Measurements from ENCODE around the gene PPIF. TPM values are rescaled to one million over a fixed set of nuclear protein-coding genes. Genes with fewer than 3 reads are reported as not detected.

PPIF gene
- polyA plus RNA-seq, 1 donor (not counting 4 experiments of a cell fraction or from before 2014, with no cell fraction given), result 71.3 TPM

DNA sequence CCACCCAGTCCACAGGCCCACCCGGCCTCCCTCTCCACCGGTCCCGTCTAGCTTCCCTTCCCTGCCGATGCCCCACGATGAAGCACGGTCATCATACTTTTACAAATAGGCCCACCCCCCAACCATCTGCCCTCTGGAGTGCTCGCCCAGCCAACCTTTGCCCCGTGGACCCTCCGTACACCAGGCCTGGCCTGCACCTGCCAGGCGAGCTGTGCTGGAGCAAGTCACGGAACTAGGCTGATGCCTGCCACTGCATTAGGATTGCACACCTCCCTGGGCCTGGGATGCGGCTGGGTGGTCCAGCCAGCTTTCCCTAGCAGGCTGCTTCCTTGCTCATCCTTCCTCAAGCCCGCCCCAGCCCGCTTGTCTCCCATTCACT, 44.7 kb downstream of the PPIF start:
- no peak for FAIRE-seq
- H3K4me1 ChIP-seq (ENCODE audit: control insufficient read depth, extremely low read depth, insufficient read depth, low read length), result no peaks in the 10 kb centered on the region
- no peak for DNase-seq (ENCODE audit: low read depth, low spot score)
- H3K27me3 ChIP-seq (ENCODE audit: control insufficient read depth, extremely low read depth, insufficient read depth, low read length), result no peaks in the 10 kb centered on the region
- TF ChIP-seq, protein P1, sequence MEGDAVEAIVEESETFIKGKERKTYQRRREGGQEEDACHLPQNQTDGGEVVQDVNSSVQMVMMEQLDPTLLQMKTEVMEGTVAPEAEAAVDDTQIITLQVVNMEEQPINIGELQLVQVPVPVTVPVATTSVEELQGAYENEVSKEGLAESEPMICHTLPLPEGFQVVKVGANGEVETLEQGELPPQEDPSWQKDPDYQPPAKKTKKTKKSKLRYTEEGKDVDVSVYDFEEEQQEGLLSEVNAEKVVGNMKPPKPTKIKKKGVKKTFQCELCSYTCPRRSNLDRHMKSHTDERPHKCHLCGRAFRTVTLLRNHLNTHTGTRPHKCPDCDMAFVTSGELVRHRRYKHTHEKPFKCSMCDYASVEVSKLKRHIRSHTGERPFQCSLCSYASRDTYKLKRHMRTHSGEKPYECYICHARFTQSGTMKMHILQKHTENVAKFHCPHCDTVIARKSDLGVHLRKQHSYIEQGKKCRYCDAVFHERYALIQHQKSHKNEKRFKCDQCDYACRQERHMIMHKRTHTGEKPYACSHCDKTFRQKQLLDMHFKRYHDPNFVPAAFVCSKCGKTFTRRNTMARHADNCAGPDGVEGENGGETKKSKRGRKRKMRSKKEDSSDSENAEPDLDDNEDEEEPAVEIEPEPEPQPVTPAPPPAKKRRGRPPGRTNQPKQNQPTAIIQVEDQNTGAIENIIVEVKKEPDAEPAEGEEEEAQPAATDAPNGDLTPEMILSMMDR (optimal IDR thresholded peaks at IDR 0.05 in 1 of 3, IDR thresholded peaks at IDR 0.05 in 1 of 3, conservative IDR thresholded peaks at IDR 0.05 in 1 of 3; ENCODE audit: extremely low read depth in 1 of 3, insufficient read depth in 2 of 3, low read length in 3 of 3), result no peak
- TF ChIP-seq EZH2 (IDR thresholded peaks at IDR 0.05; ENCODE audit: low read length), result no peak
- H3K9ac ChIP-seq (ENCODE audit: control insufficient read depth, extremely low read depth, insufficient read depth, low read length), result no peak overlapping the region
- H3K27ac ChIP-seq (ENCODE audit: control insufficient read depth, insufficient read depth, low read length), result no peak overlapping the region
- no peak overlapping the region for H2AFZ ChIP-seq (ENCODE audit: control insufficient read depth, low read length)
- H3K36me3 ChIP-seq (ENCODE audit: control insufficient read depth in 2 of 2, extremely low read depth in 1 of 2, insufficient read depth in 2 of 2, low read length in 2 of 2), result no peaks in the 10 kb centered on the region
- no peaks in the 10 kb centered on the region for H3K79me2 ChIP-seq (ENCODE audit: control insufficient read depth, insufficient read depth, low read length)
- dilution Hi-C loops (cut with MboI; ENCODE audit: extremely low pct_ligation_motif_present, low sequenced_read_pairs), result no loop called here
- H4K20me1 ChIP-seq (ENCODE audit: control insufficient read depth, extremely low read depth, insufficient read depth, low read length), result no peaks in the 10 kb centered on the region
- H3K4me3 ChIP-seq (ENCODE audit: control insufficient read depth in 2 of 3, extremely low read depth in 1 of 3, insufficient read depth in 2 of 3, low read depth in 1 of 3, low read length in 3 of 3), result no peak overlapping the region
- H3K4me2 ChIP-seq (ENCODE audit: control insufficient read depth, extremely low read depth, insufficient read depth, low read depth, low read length), result no peak overlapping the region
- no peaks in the 10 kb centered on the region for H3K9me3 ChIP-seq (ENCODE audit: control insufficient read depth, low read depth, low read length)
- H3K9me1 ChIP-seq (ENCODE audit: control insufficient read depth, extremely low read depth, insufficient read depth, low read length), result no peaks in the 10 kb centered on the region

DNA sequence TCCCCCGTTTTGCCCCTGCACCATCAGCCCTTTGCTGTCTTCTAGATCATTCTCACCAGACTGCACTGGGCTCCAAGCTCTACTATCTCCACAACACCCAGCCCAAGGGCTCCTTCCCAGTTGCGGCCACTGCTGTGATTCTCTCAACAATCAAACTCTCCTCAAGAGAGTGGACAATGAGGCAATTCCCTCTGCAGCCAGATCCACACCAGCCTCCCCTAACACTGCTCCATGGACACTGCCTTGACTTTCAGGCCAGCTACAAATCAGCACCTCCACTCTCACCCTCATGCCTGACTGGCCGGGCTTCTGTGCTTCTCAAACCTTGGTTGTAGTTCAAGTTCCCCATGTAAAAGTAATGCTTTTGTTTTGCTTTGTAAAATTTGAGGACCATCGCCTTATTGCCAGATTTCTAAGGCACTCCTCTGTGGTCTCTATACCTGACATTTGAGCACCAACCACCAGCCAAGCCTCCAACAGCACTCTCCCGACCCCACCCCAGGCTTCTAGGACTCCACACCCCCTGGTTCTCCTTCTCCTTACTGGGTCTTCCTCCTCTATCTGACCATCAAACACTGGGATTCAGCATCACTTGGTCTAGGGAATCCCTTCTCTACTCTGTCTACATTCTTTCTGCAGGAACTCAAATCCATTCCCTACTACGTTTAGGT, 45.4 kb downstream of the PPIF start:
- no peaks in the 10 kb centered on the region for H3K36me3 ChIP-seq (ENCODE audit: control insufficient read depth in 2 of 2, extremely low read depth in 1 of 2, insufficient read depth in 2 of 2, low read length in 2 of 2)
- no peaks in the 10 kb centered on the region for H3K9me1 ChIP-seq (ENCODE audit: control insufficient read depth, extremely low read depth, insufficient read depth, low read length)
- H3K4me2 ChIP-seq (ENCODE audit: control insufficient read depth, extremely low read depth, insufficient read depth, low read depth, low read length), result no peak overlapping the region
- dilution Hi-C loops (cut with MboI; ENCODE audit: extremely low pct_ligation_motif_present, low sequenced_read_pairs), result no loop called here
- FAIRE-seq (no peak), DNase-seq (ENCODE audit: low read depth, low spot score) (no peak)
- no peak overlapping the region for H3K27ac ChIP-seq (ENCODE audit: control insufficient read depth, insufficient read depth, low read length)
- no peaks in the 10 kb centered on the region for H3K9me3 ChIP-seq (ENCODE audit: control insufficient read depth, low read depth, low read length)
- H3K4me1 ChIP-seq (ENCODE audit: control insufficient read depth, extremely low read depth, insufficient read depth, low read length), result no peaks in the 10 kb centered on the region
- no peak overlapping the region for H3K4me3 ChIP-seq (ENCODE audit: control insufficient read depth in 2 of 3, extremely low read depth in 1 of 3, insufficient read depth in 2 of 3, low read depth in 1 of 3, low read length in 3 of 3)
- TF ChIP-seq, protein P1 (optimal IDR thresholded peaks at IDR 0.05 in 1 of 3, IDR thresholded peaks at IDR 0.05 in 1 of 3, conservative IDR thresholded peaks at IDR 0.05 in 1 of 3; ENCODE audit: extremely low read depth in 1 of 3, insufficient read depth in 2 of 3, low read length in 3 of 3), result no peak
- TF ChIP-seq EZH2 (IDR thresholded peaks at IDR 0.05; ENCODE audit: low read length), result no peak
- H2AFZ ChIP-seq (ENCODE audit: control insufficient read depth, low read length), result no peak overlapping the region
- no peak overlapping the region for H3K9ac ChIP-seq (ENCODE audit: control insufficient read depth, extremely low read depth, insufficient read depth, low read length)
- no peaks in the 10 kb centered on the region for H3K79me2 ChIP-seq (ENCODE audit: control insufficient read depth, insufficient read depth, low read length)
- no peaks in the 10 kb centered on the region for H4K20me1 ChIP-seq (ENCODE audit: control insufficient read depth, extremely low read depth, insufficient read depth, low read length)
- no peaks in the 10 kb centered on the region for H3K27me3 ChIP-seq (ENCODE audit: control insufficient read depth, extremely low read depth, insufficient read depth, low read length)

Measured in keratinocyte (primary cell).